OCI-LY1 (cell line): ENCODE results near the gene FARP1.

Source experiments
- EZH2 ChIP-seq: fragments of 200-600 bp; sonication (generic), shearing (Covaris generic); IDR thresholded peaks from 2 replicates; pipeline ENCODE4 v1.8.0; 2017; ENCODE audit warnings: borderline replicate concordance, mixed run types, mild to moderate bottlenecking, antibody characterized with exemption, low read length, moderate library complexity, mixed read lengths
- TF ChIP-seq, protein P1 (sequence below): fragments of 200-600 bp; sonication (generic), shearing (Covaris generic); IDR thresholded peaks from 2 replicates; pipeline ENCODE4 v1.5.1; 2017; ENCODE audit warnings: mild to moderate bottlenecking, antibody characterized with exemption, low read length, moderate library complexity, mixed read lengths

DNA sequence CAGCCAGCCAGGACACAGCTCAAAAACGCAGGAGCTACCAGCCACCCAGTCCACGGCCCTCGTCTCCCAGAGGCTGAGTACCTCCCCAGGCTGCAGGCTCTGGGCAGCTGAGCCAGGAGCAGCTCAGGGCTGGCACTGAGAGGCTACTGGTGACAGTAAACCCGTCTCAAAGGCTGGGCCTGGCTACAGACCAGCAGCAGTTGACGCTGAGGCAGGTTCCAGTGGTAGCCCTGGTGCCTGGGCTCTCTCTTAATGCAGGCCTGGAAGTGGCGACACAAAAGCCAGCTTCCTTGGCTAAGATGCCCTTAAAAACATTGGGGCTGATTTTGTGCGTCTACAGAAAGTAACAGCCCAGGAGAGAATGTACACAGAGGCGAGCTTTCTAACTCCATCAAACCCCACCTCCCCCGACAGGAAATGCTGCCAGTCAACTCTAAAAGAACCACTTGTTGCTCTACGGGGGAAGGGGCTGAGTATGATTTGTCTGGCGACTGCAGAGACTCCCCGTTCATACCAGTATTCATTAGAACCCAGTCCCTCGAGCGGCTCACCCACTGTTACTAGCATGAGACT is 307.7 kb downstream of the FARP1 start:
- TF ChIP-seq, protein P1, sequence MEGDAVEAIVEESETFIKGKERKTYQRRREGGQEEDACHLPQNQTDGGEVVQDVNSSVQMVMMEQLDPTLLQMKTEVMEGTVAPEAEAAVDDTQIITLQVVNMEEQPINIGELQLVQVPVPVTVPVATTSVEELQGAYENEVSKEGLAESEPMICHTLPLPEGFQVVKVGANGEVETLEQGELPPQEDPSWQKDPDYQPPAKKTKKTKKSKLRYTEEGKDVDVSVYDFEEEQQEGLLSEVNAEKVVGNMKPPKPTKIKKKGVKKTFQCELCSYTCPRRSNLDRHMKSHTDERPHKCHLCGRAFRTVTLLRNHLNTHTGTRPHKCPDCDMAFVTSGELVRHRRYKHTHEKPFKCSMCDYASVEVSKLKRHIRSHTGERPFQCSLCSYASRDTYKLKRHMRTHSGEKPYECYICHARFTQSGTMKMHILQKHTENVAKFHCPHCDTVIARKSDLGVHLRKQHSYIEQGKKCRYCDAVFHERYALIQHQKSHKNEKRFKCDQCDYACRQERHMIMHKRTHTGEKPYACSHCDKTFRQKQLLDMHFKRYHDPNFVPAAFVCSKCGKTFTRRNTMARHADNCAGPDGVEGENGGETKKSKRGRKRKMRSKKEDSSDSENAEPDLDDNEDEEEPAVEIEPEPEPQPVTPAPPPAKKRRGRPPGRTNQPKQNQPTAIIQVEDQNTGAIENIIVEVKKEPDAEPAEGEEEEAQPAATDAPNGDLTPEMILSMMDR = no peak
- TF ChIP-seq EZH2 = no peak
